H1 (cell line): Measurements from ENCODE around the gene TBCB. TPM values are rescaled to one million over a fixed set of nuclear protein-coding genes. Genes with fewer than 3 reads are reported as not detected.

ENCODE experiments used
- CTCF ChIA-PET: fragments of 300-600 bp; sonication (Branson Sonifier 250); formaldehyde crosslinking; loops from one replicate; lab custom pipeline; 2021; ENCODE audit not compliant: partially characterized antibody; lab: Charles Lee
- POLR2A ChIA-PET: fragments of 300-600 bp; sonication (Branson Sonifier 250); formaldehyde crosslinking; loops from one replicate; lab custom pipeline; 2021; ENCODE audit warnings: inconsistent platforms; ENCODE audit not compliant: partially characterized antibody; lab: Charles Lee
- DNase-seq, 2 experiments: peaks; one replicate each; pipeline versions ENCODE4 v3.0.0 to v3.0.0-alpha.2; 2010 to 2022; ENCODE audit warnings: low spot score in 2 of 2, low read depth in 1 of 2, mixed read lengths in 1 of 2
- FAIRE-seq: peaks from 2 replicates; lab custom pipeline; 2011; peaks lifted over from hg19 to GRCh38; lab: Jason Lieb, UNC
- H2AFZ ChIP-seq: 2 replicates; pipeline ENCODE4 v1.8.1; 2012; ENCODE audit warnings: low read length, inconsistent platforms
- H2AK5ac ChIP-seq: 2 replicates; pipeline ENCODE4 v1.6.1; 2013; ENCODE audit warnings: low read depth, low read length
- H2BK120ac ChIP-seq: replicated peaks from 2 replicates; pipeline ENCODE3; 2013; ENCODE audit warnings: low read depth, low read length, inconsistent platforms
- H2BK12ac ChIP-seq: 2 replicates; pipeline ENCODE4 v1.6.1; 2013; ENCODE audit warnings: low read depth, low read length
- H2BK15ac ChIP-seq: 2 replicates; pipeline ENCODE4 v1.6.1; 2013; ENCODE audit warnings: low read length
- H2BK20ac ChIP-seq: 2 replicates; pipeline ENCODE4 v1.6.1; 2013; ENCODE audit warnings: low read length
- H2BK5ac ChIP-seq: 2 replicates; pipeline ENCODE4 v1.6.1; 2013; ENCODE audit warnings: low read depth, low read length
- H3K14ac ChIP-seq: 2 replicates; pipeline ENCODE4 v1.6.1; 2013; ENCODE audit warnings: inconsistent platforms; ENCODE audit not compliant: insufficient read length
- H3K18ac ChIP-seq: 2 replicates; pipeline ENCODE4 v1.6.1; 2013; ENCODE audit warnings: low read length; ENCODE audit errors: extremely low read depth
- H3K23ac ChIP-seq: 2 replicates; pipeline ENCODE4 v1.6.1; 2013; ENCODE audit warnings: inconsistent platforms; ENCODE audit not compliant: insufficient read length
- H3K23me2 ChIP-seq: 2 replicates; pipeline ENCODE4 v1.6.1; 2013; ENCODE audit warnings: low read depth, low read length
- H3K27ac ChIP-seq: 2 replicates; pipeline ENCODE4 v1.6.1; 2011; ENCODE audit warnings: low read depth, low read length, inconsistent platforms
- H3K27me3 ChIP-seq, 4 experiments: replicated peaks in 1 of 4; 1 replicate in 1 of 4; 2 replicates in 3 of 4; pipeline versions ENCODE4 v1.6.1 to v1.8.1; 2011 to 2013; ENCODE audit warnings: low read length in 3 of 4, mild to moderate bottlenecking in 3 of 4, inconsistent platforms in 2 of 4, mixed read lengths in 2 of 4, moderate library complexity in 1 of 4; ENCODE audit not compliant: control insufficient read depth in 3 of 4, insufficient read depth in 3 of 4; ENCODE audit errors: extremely low read depth in 1 of 4
- H3K36me3 ChIP-seq, 4 experiments: 2 replicates each; pipeline versions ENCODE4 v1.6.1 to v1.8.1; 2011 to 2013; ENCODE audit warnings: mild to moderate bottlenecking in 4 of 4, low read length in 3 of 4, moderate library complexity in 2 of 4, control low read depth in 1 of 4, inconsistent platforms in 1 of 4; ENCODE audit not compliant: insufficient read depth in 4 of 4, control insufficient read depth in 2 of 4
- H3K4ac ChIP-seq: replicated peaks from 2 replicates; pipeline ENCODE3; 2013; ENCODE audit warnings: low read length, low read depth, mixed read lengths, inconsistent platforms; ENCODE audit not compliant: insufficient read length
- H3K4me1 ChIP-seq, 4 experiments: replicated peaks in 1 of 4; 1 replicate in 1 of 4; 2 replicates in 3 of 4; pipeline versions ENCODE4 v1.6.1 to v1.8.1; 2011 to 2013; ENCODE audit warnings: low read length in 3 of 4, inconsistent platforms in 2 of 4, mixed read lengths in 1 of 4; ENCODE audit not compliant: insufficient read depth in 4 of 4, control insufficient read depth in 3 of 4
- H3K4me2 ChIP-seq, 2 experiments: 2 replicates each; pipeline versions ENCODE4 v1.6.1 to v1.8.1; 2011 to 2013; ENCODE audit warnings: low read depth in 2 of 2, low read length in 2 of 2, control low read depth in 1 of 2, inconsistent platforms in 1 of 2, mild to moderate bottlenecking in 1 of 2; ENCODE audit not compliant: insufficient read depth in 1 of 2
- H3K4me3 ChIP-seq, 4 experiments: fragments of 200-600, 300-600 bp in 1 of 4; sonication (generic), shearing (Covaris generic), sonication (Bioruptor Twin) in 1 of 4; 2 replicates each; pipeline versions ENCODE4 v1.5.1 to v1.8.1; 2011 to 2016; ENCODE audit warnings: low read length in 4 of 4, low read depth in 3 of 4, control low read depth in 2 of 4, inconsistent platforms in 2 of 4, mild to moderate bottlenecking in 2 of 4, mixed read lengths in 1 of 4, moderate library complexity in 1 of 4; ENCODE audit not compliant: insufficient read depth in 2 of 4; ENCODE audit errors: extremely low read depth in 1 of 4
- H3K56ac ChIP-seq: replicated peaks from 2 replicates; pipeline ENCODE3; 2013; ENCODE audit warnings: low read depth, mild to moderate bottlenecking, mixed read lengths, low read length, inconsistent platforms; ENCODE audit not compliant: insufficient read length
- H3K79me1 ChIP-seq: 2 replicates; pipeline ENCODE4 v1.6.1; 2013; ENCODE audit warnings: low read depth, low read length, control low read depth
- H3K79me2 ChIP-seq, 2 experiments: 2 replicates each; pipeline versions ENCODE4 v1.6.1 to v1.8.1; 2012 to 2013; ENCODE audit warnings: low read length in 2 of 2, mild to moderate bottlenecking in 2 of 2, inconsistent platforms in 1 of 2; ENCODE audit not compliant: insufficient read depth in 2 of 2, control insufficient read depth in 1 of 2
- H3K9ac ChIP-seq, 4 experiments: replicated peaks in 1 of 4; 1 replicate in 1 of 4; 2 replicates in 3 of 4; pipeline versions ENCODE4 v1.6.1 to v1.8.1; 2011 to 2013; ENCODE audit warnings: low read depth in 3 of 4, low read length in 3 of 4, control low read depth in 2 of 4, mild to moderate bottlenecking in 2 of 4, moderate library complexity in 2 of 4, inconsistent platforms in 1 of 4; ENCODE audit errors: extremely low read depth in 1 of 4
- H3K9me3 ChIP-seq, 2 experiments: 2 replicates each; pipeline versions ENCODE4 v1.6.1 to v1.8.1; 2012 to 2013; ENCODE audit warnings: mild to moderate bottlenecking in 2 of 2, moderate library complexity in 2 of 2, control low read depth in 1 of 2, inconsistent platforms in 1 of 2, low read depth in 1 of 2, low read length in 1 of 2, mixed read lengths in 1 of 2; ENCODE audit not compliant: insufficient read depth in 2 of 2
- H4K20me1 ChIP-seq, 2 experiments: replicated peaks in 1 of 2; 2 replicates each; pipeline versions ENCODE3 to v1.8.1; 2011 to 2013; ENCODE audit warnings: inconsistent platforms in 2 of 2, low read length in 2 of 2, mild to moderate bottlenecking in 1 of 2; ENCODE audit not compliant: insufficient read depth in 2 of 2, control insufficient read depth in 1 of 2
- H4K5ac ChIP-seq: 2 replicates; pipeline ENCODE4 v1.6.1; 2013; ENCODE audit warnings: low read length, low read depth, mixed read lengths, inconsistent platforms; ENCODE audit not compliant: insufficient read length
- H4K8ac ChIP-seq: 2 replicates; pipeline ENCODE4 v1.8.0; 2013; ENCODE audit warnings: mild to moderate bottlenecking, moderate library complexity, low read length, inconsistent platforms; ENCODE audit not compliant: insufficient read depth; ENCODE audit errors: extremely low read depth
- H4K91ac ChIP-seq: replicated peaks from 2 replicates; pipeline ENCODE3; 2013; ENCODE audit warnings: low read length, mixed read lengths, inconsistent platforms; ENCODE audit not compliant: insufficient read length
- BRCA1 ChIP-seq: IDR thresholded peaks from 2 replicates; pipeline ENCODE4 v1.6.1; 2012; ENCODE audit warnings: low read depth, low read length, improper control_type of control experiment
- CHD2 ChIP-seq: IDR thresholded peaks from 2 replicates; pipeline ENCODE4 v1.6.1; 2012; ENCODE audit warnings: low read length, improper control_type of control experiment
- FOSL1 ChIP-seq: IDR thresholded peaks from 2 replicates; pipeline ENCODE4 v1.6.1; 2011; ENCODE audit warnings: mild to moderate bottlenecking, low read depth, low read length, moderate library complexity; ENCODE audit not compliant: insufficient read depth
- JUND ChIP-seq: IDR thresholded peaks from 2 replicates; pipeline ENCODE4 v1.6.1; 2011; ENCODE audit warnings: mild to moderate bottlenecking, improper control_type of control experiment, low read length
- POLR2AphosphoS5 ChIP-seq: IDR thresholded peaks from 2 replicates; pipeline ENCODE4 v1.6.1; 2011; ENCODE audit warnings: low read depth, low read length
- POU5F1 ChIP-seq: IDR thresholded peaks from 2 replicates; pipeline ENCODE4 v1.6.1; 2011; ENCODE audit warnings: low read depth, mild to moderate bottlenecking, low read length, moderate library complexity
- RNF2 ChIP-seq: fragments of 200-900, 300-1000 bp; sonication (generic); IDR thresholded peaks from 2 replicates; pipeline ENCODE4 v1.7.1; 2016; ENCODE audit warnings: borderline replicate concordance, low read depth, mild to moderate bottlenecking, antibody characterized with exemption, low read length; ENCODE audit not compliant: poor library complexity, severe bottlenecking; ENCODE audit errors: missing control alignments
- SRF ChIP-seq: IDR thresholded peaks from 2 replicates; pipeline ENCODE4 v1.6.1; 2011; ENCODE audit warnings: mild to moderate bottlenecking, low read depth, low read length, moderate library complexity
- WGBS, 2 experiments: shearing (Covaris generic) in 1 of 2; methylation state at CpG; one replicate each; pipeline versions ENCODE4 v1.1.6 to v1.1.7; 2013 to 2015; ENCODE audit warnings: low lambda C conversion rate in 2 of 2, mixed read lengths in 2 of 2, inconsistent platforms in 1 of 2, low coverage in 1 of 2, missing lambda C conversion rate in 1 of 2; ENCODE audit not compliant: insufficient replicate concordance in 2 of 2, insufficient coverage in 1 of 2, insufficient read length in 1 of 2; ENCODE audit errors: extremely low coverage in 1 of 2, missing lambda C conversion rate in 1 of 2; 5-methylcytosine and 5-hydroxymethylcytosine counted together
- polyA plus RNA-seq, 7 experiments: library from polyadenylated mRNA; depleted of rRNA in 3 of 7; stranded (reverse) in 5 of 7; unstranded in 2 of 7; fragments of >200 nt in 5 of 7; fragments of 200-250 nt in 2 of 7; gene quantifications; 1 replicate in 5 of 7; 2 replicates in 1 of 7; 4 replicates in 1 of 7; pipeline versions ENCODE4 v1.2.1 to v1.2.3, GENCODE V29; 2011 to 2013; ENCODE audit warnings: missing spikeins in 2 of 7, mixed read lengths in 2 of 7
- total RNA-seq: library from RNA; stranded (reverse); fragmentation: NEBNext Ultra II Directional; extraction: Animal tissue kit (Norgen Biotek cat#: 25700); gene quantifications from 2 replicates; pipeline ENCODE4 v1.2.1, GENCODE V29; 2021
- TF ChIP-seq, protein P1 (sequence below): IDR thresholded peaks from 2 replicates; pipeline ENCODE4 v1.6.1; 2012; ENCODE audit warnings: inconsistent platforms
- TF ChIP-seq, protein P2 (sequence below): IDR thresholded peaks from 2 replicates; pipeline ENCODE4 v1.6.1; 2012; ENCODE audit warnings: inconsistent platforms
- TF ChIP-seq, protein P3 (sequence below): IDR thresholded peaks from 2 replicates; pipeline ENCODE4 v1.6.1; 2011; ENCODE audit warnings: low read length, improper control_type of control experiment

Gene TBCB
- total and polyA plus RNA-seq, 2 of the 8 experiments (the other 6 are each of a cell fraction or from before 2014, with no cell fraction given): 153 to 286 TPM

DNA sequence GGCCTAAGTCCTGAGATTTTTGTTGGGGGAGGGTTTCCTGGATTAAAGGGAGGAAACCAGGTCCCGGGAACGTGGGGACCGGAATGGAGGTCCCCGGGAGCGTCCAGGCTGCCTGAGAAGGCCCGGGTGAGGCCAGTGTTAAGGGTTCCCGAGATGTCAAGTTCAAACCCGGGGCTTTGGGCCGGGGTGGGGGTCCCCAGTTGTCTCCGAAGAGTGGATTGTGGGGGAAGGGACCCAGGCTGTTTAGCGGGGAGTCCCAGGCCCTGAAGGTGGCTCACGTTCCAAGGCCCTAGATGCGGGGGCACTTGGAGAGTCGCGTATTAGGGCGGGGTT lies 36.7 kb downstream of the TBCB start:
- no peak overlapping the region for H2BK15ac ChIP-seq
- no peak for TF ChIP-seq POLR2AphosphoS5
- TF ChIP-seq, protein P1, sequence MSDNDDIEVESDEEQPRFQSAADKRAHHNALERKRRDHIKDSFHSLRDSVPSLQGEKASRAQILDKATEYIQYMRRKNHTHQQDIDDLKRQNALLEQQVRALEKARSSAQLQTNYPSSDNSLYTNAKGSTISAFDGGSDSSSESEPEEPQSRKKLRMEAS: no peak
- TF ChIP-seq FOSL1: no peak
- TF ChIP-seq CHD2: no peak
- TF ChIP-seq JUND: no peak
- no peak for TF ChIP-seq RNF2
- TF ChIP-seq BRCA1: no peak
- no peak for TF ChIP-seq POU5F1
- TF ChIP-seq, protein P2, sequence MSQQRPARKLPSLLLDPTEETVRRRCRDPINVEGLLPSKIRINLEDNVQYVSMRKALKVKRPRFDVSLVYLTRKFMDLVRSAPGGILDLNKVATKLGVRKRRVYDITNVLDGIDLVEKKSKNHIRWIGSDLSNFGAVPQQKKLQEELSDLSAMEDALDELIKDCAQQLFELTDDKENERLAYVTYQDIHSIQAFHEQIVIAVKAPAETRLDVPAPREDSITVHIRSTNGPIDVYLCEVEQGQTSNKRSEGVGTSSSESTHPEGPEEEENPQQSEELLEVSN: no peak
- TF ChIP-seq, protein P3, sequence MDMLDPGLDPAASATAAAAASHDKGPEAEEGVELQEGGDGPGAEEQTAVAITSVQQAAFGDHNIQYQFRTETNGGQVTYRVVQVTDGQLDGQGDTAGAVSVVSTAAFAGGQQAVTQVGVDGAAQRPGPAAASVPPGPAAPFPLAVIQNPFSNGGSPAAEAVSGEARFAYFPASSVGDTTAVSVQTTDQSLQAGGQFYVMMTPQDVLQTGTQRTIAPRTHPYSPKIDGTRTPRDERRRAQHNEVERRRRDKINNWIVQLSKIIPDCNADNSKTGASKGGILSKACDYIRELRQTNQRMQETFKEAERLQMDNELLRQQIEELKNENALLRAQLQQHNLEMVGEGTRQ: no peak
- TF ChIP-seq SRF: no peak
- H3K4me1 ChIP-seq: peaks cover 0 to 5% (median 0%) of the 10 kb centered on the region in 4 experiments; a peak in 1 of 7 replicates
- H3K27ac ChIP-seq: no peak overlapping the region
- ChIA-PET CTCF (interaction anchor here (2.3 to 2.9 kb wide), 2 partner anchors 15 to 24 kb away, joined by 5 to 17 read pairs; no protein-coding TSS in a partner anchor), POLR2A (interaction anchor here (1.0 to 4.2 kb wide), 7 partner anchors 9 to 17 kb away, joined by 3 to 29 read pairs (median 7); partner anchors contain the start of gene CAPNS1)
- H3K23me2 ChIP-seq: peaks cover 13% of the 10 kb centered on the region; the same call in 1 of the 2 replicates
- peak overlapping the region; percentile 58 to 97; a peak in 3 of 4 replicates for H3K4me2 ChIP-seq
- DNase-seq (no peak), FAIRE-seq (no peak)
- no peak overlapping the region for H2BK12ac ChIP-seq
- no peak overlapping the region for H3K14ac ChIP-seq
- H4K8ac ChIP-seq: no peak overlapping the region
- peak overlapping the region; percentile 17 to 47 (median 38); a peak in 7 of 8 replicates for H3K4me3 ChIP-seq
- no peaks in the 10 kb centered on the region for H3K79me1 ChIP-seq
- H3K27me3 ChIP-seq: no peaks in the 10 kb centered on the region
- peaks cover 0 to 8% of the 10 kb centered on the region in 2 experiments for H4K20me1 ChIP-seq
- no peak overlapping the region for H4K5ac ChIP-seq
- no peak overlapping the region for H3K9ac ChIP-seq
- peaks cover 6 to 27% (median 10%) of the 10 kb centered on the region in 4 experiments; a peak in 6 of 8 replicates for H3K36me3 ChIP-seq
- no peak overlapping the region for H2AFZ ChIP-seq
- H3K23ac ChIP-seq: no peak overlapping the region
- no peak overlapping the region for H4K91ac ChIP-seq
- H3K18ac ChIP-seq: no peak overlapping the region; the same call in 1 of the 2 replicates
- WGBS, 2 experiments: 75% methylated on average over 13 of the region's 16 CpGs; no CpG with 5 or more reads in 1 of the 2 experiments
- no peak overlapping the region for H3K56ac ChIP-seq
- H2AK5ac ChIP-seq: no peak overlapping the region
- H3K9me3 ChIP-seq: no peaks in the 10 kb centered on the region
- no peaks in the 10 kb centered on the region for H3K79me2 ChIP-seq
- no peak overlapping the region for H3K4ac ChIP-seq
- no peak overlapping the region for H2BK120ac ChIP-seq
- no peak overlapping the region for H2BK5ac ChIP-seq
- no peak overlapping the region for H2BK20ac ChIP-seq
